T follicular helper cell (primary cell): Measurements from ENCODE around the gene COG3.
"Not testable (repeated sequence)": the region's sequence is repeated elsewhere in the genome, so short reads cannot be mapped to it uniquely, and the experiment has no call there.

Experiments used
- DNase-seq: peaks from one replicate; pipeline ENCODE4 v3.0.0-alpha.2; 2020; ENCODE audit warnings: low read depth
- total RNA-seq, 2 experiments: gene quantifications; one replicate each; lab custom pipeline; 2026; lab: John Stamatoyannopoulos, UW

The COG3 gene, protein sequence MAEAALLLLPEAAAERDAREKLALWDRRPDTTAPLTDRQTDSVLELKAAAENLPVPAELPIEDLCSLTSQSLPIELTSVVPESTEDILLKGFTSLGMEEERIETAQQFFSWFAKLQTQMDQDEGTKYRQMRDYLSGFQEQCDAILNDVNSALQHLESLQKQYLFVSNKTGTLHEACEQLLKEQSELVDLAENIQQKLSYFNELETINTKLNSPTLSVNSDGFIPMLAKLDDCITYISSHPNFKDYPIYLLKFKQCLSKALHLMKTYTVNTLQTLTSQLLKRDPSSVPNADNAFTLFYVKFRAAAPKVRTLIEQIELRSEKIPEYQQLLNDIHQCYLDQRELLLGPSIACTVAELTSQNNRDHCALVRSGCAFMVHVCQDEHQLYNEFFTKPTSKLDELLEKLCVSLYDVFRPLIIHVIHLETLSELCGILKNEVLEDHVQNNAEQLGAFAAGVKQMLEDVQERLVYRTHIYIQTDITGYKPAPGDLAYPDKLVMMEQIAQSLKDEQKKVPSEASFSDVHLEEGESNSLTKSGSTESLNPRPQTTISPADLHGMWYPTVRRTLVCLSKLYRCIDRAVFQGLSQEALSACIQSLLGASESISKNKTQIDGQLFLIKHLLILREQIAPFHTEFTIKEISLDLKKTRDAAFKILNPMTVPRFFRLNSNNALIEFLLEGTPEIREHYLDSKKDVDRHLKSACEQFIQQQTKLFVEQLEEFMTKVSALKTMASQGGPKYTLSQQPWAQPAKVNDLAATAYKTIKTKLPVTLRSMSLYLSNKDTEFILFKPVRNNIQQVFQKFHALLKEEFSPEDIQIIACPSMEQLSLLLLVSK
- total RNA-seq = 82.5 to 109 reads per million in 2 experiments

DNA sequence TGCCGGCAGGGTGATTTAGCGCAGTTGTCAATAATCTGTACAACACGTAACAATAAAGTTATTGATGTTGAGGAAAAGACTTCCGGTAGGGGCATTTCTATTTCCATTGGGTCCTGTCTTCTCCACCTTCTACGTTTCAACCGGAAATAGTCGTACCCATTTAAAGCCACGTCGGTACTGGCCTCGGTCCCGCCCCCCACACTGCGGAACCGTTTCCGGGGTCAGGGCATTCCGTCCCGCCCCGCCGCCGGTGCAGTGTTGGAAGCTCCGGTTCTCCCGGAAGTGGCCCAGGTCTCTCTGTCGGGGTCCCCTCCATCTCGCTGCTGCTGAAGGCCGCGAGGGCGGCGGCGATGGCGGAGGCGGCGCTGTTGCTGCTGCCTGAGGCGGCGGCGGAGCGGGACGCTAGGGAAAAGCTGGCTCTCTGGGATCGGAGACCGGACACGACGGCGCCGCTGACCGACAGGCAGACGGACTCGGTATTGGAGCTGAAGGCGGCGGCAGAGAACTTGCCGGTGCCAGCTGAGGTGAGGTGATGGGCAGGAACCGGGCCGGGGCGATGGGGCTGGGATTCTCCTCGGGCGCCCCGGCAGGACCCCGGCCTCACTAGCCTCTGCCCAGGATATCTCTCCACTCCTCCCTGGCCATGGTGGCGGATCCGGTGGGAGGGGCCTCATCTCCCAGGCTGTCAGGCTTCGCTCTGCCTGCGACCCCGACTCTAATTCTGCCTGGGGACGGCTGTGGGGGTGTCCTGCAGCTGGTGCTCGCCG is at the start of gene COG3:
COG3 (plus strand) TSS at position 253 of the 767 bp plus-strand sequence; CDS start at position 351, 98 bp downstream.
- DNase-seq = peak; percentile 91

DNA sequence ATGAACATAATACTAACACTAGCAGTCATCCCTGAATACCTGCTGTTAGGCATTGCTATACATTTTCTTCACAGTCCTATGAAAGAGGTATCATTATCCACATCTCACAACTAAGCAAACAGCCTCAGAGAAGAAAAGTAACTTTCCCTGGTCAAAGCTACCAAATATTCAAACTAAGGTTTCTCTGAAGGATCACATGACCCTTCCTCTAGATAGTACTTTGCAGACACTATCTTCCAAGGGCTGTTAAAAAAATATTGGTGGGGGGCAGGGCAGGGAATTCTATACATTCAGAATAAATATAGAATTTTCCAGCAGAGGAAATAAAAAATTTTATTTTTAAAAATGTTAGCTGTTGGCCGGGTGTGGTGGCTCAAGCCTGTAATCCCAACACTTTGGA is 49.6 kb upstream of the COG3 start:
- DNase-seq = no peak

DNA sequence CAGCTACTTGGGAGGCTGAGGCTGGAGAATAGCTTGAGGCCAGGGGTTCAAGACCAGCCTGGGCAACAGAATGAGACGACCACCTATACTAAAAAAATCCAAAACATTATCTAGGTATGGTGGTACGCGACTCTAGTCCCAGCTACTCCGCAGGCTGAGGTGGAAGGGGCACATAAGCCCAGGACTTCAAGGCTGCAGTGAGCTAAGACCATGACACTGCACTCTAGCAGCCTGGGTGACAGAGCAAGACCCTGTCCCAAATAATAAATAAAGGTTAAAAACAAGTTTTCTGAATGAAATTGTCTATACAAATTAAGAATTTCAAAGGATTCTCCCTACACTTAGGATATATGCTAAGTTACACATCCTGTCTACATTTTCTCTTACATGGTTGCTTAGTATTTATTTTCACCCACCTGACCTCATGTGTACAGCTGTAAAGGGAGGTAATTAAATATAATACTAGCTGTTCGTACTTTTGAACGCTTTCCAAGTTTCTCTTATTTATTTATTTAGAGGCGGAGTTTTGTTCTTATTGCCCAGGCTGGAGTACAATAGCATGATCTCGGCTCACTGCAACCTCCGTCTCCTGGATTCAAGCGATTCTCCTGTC is 48.1 kb upstream of the COG3 start:
- no peak for DNase-seq

DNA sequence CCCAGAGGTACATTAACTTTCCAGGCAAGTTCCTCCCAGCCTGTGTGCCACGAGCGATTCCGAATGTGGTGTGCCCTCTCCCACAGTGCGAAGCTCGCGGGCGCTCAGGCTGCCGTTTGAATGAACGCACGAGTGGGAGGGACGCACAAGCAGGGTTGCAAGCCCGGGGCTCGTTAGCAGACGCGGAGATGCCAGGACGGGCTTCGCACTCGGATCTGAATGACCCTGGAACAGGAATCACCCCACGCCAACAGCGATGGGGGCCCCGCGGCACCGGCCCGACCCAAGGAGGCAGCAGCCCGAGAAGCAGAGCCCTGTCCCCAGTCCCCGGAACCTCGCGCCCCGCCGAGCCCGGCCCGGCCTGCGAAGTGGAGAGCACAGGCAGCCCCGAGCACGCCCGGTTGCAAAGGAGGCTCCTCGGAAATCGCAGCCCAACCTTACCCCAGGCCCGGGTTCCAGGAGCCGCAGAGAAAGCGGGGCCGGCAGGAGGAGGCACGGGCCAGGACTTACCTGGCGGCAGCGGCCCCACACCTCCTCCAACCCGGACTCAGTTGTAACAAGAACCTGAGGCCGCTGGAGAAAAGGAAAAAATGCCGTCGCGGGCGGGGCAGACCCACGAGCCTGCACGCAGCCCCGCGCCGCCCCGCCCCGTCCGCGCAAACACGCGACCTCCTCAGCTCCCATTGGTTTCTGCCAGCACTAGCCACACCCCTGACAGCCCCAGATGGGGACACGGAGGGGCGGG is 46.8 kb upstream of the COG3 start, which contains the start of gene SLC25A30:
SLC25A30 (minus strand) TSS at position 584 of the 745 bp plus-strand sequence. CDS start 6,948 bp downstream, outside the sequence.
- DNase-seq = peak; percentile 89

DNA sequence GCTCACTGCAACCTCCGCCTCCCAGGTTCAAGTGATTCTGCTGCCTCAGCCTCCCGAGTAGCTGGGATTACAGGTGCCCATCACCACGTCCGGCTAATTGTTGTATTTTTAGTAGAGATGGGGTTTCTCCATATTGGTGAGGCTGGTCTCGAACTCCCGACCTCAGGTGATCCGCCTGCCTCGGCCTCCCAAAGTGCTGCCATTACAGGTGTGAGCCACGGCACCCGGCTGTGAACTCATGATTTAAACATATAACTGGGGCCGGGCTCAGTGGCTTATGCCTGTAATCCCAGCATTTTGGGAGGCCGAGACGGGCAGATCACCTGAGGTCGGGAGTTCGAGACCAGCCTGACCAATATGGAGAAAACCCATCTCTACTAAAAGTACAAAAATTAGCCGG is 45.4 kb upstream of the COG3 start:
- DNase-seq = not testable (repeated sequence)

DNA sequence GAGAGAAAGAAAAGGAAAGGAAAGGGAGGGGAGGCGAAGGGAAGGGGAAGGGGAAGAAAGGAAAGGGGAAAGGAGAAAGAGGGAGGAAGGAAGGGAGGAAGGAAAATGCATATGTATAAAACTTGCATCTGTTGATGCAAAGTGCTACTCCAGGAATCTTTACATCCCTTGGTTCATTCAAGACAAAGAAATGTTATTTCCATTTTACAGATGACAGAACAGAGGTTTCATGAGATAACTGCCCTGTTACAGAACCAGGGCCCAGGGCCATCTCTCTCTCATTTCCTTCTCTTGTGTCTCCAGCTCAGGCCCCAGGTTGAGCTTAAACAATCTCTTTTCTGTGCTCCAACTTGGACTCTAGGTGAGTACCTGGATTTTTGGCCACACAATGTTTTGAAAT is 44.8 kb upstream of the COG3 start:
- DNase-seq = no peak

DNA sequence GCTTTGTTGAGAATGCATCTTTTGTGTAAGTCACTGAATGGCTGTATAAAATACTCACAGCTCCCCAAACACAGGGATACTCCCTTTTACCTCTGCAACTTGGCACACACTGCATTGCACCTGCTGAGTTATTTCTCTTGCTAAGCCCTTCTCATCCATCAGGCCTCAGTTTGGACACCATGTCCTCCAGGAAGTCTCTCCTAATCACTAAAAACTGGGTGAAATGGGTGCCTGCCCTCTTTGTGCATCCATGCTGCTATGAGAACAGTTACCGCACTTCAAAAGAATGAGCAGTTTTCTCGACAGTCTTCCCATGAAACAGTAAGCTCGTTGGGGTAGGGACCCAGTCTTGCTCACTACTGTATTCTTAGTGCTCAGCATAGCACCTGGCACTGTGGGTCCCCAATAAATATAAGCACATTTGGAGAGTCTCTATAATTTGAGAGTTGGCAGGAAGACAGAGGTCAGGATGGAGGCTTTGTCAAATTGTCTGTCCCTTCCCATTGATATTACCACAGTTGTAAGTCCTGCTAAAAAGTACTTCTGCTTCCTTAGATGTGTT is 41.9 kb upstream of the COG3 start:
- no peak for DNase-seq

DNA sequence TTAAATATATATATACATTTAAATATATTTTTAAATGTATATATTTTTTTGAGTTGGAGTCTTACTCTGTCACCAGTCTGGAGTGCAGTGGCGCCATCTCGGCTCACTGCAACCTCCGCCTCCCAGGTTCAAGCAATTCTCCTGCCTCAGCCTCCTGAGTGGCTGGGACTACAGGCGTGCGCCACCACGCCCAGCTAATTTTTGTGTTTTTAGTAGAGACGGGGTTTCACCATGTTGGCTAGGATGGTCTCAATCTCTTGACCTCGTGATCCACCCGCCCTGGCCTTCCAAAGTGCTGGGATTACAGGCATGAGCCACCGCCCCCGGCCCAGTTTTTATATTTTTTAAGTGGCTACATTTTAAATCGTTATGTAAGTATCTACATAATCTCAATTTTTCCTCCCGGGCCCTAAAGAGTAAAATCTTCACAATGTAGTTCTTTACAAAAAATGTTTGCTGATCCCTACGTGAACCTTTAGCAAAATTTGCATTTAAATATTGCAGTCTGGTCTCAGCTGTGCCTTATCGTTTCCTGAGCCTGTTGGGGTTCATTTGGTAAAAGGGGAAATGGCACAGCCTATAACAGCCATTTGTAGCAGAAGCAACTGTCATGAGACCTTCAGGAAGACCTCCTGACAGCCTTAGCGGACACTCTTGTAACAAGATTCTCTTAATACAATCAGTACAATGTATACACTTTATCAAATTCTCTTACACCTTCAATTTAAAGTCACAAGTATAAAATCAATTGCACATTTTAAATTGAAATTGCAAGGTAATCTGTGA is 38.5 kb upstream of the COG3 start:
- not testable (repeated sequence) for DNase-seq

DNA sequence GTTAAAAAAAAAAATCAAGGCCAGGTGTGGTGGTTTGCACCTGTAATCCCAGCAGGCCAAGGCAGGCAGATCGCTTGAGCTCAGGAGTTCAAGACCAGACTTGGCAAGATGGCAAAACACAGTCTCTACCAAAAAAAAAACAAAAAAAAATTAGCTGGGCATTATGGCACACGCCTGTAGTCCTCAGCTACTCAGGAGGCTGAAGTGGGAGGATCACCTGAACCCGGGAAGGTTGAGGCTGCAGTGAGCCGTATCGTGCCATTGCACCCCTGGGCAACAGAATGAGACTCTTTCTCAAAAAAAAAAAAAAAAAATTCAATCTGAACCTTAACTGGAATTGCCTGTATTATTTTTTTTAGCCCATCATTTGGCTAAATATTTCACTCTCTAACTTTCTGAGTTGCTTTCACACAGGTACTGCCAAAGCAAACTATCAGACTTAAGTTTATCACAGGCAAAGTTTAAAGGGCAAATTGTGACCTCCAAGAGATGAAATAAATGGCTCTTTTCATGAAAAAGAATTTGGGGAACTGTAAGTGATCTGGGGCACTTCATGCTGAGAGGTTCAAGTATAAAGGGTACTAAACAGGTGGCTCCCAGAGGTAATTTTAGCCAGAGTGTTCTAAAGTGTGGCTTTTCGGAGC is 31.9 kb upstream of the COG3 start:
- DNase-seq = no peak

DNA sequence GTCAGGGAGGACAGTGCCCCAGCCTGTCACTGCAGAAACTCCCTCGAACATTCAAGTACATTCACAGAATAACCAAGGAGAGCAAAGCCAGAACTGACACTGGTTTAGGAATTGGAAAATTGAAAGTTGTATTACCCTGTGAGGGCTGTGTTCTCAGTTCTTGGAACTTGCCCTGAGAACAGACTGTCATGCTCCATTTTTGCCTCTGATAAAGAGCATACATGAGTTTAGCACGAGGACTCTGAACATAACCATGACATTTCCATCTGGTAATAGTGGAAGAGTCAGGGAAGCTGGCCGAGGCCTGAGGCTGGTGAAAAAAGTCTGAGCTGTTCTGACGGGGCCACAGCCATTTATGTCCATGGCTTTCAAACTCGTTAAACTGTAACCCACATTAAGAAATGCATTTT is 31.4 kb upstream of the COG3 start:
- DNase-seq = no peak

DNA sequence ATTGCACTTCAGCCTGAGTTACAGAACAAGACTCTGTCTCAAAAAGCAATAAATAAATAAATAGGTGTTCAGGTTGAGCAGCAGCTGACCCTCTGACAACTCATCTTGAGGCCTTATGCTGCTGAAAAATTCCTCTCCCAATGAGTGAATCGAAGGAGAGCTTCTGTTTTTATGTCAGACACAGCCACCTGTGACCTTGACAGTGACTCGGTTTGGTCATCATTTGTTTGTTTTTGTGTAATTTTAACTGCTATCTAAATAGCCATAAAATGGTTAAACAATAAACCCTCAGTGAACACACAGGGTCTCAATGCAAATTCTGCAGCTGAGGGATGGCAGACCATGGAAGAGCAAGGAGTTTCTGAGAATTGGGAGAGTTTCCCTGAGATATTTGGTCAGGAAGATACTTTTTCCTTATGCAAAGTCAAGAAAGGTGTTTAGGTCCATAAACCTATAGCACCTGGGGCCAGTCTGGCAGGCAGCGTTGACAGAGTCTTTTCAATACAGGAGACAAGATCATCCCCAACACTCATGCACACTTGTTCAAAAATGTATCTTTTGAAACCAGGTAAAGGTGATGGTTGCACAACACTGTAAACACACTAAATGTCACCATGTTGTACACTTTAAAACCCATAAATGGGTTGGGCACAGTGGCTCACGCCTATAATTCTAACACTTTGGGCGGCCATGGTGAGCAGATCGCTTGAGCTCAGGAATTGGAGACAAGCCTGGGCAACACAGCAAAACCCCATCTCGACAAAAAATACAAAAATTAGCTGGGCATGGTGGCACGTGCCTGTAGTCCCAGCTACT is 30.0 kb upstream of the COG3 start:
- no peak for DNase-seq

DNA sequence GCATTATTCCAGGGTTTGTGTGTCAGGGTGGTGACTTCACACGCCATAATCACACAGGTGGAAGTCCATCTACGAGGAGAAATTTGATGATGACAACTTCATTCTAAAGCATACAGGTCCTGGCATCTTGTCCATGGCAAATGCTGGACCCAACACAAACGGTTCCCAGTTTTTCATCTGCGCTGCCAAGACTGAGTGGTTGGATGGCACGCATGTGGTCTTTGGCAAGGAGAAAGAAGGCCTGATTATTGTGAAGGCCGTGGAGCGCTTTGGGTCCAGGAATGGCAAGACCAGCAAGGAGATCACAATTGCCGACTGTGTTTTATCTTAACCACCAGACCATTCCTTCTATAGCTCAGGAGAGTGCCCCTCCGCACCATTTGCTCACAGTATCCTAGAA is 28.4 kb upstream of the COG3 start:
- DNase-seq = no peak

DNA sequence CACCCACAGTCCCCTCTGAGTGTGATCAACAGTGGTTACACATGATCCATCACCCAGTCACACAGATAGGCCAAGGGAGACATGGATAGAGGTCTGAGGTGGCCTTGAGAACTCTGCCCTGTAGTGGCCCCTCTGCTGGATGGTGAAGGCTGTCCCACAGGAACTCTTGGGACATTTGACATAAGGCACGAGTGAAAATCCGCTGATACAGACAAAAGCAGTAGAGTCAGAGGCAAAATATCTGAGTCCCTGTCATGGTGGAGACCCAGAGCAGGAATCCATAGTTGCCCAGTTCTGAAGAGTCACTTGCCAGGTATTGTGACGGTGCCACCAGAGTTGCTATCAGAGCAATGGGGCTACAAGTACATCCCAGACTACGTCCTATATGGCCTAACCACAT is 27.8 kb upstream of the COG3 start:
- DNase-seq = no peak

DNA sequence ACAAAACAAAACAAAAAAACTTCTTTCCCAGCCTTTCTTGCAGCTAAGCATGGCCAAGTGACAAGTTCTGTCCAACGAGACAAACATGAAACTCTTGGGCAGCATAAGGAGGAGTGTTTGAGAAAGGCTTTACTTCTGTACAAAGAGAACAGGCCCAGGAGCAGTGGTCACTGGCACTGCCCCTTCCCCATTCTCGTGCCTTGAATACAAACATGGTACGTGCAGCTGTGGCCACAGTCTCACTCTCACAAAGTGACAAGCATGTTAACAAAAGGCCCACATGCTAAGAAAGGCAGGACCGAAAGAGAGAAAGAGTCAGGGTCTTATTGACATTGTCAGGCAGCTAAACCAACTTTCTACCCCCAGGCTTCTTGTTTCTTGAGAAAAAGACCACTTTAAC is 26.8 kb upstream of the COG3 start:
- DNase-seq = no peak

DNA sequence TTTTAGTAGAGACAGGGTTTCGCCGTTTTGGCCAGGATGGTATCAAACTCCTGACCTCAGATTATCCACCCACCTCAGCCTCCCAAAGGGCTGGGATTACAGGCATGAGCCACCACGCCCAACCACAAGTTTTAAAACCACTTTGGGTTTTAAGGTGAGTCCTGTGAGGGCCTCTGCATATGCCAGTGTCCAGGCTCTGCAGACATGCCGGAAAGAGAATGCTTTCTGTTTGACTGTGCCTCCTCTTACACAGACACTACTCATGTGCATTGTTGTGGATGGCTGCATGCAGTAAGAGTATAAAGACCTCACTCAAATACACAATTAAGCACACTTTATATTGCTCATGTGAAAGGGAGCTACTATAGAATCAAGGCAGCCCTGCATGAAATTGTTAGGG is 25.7 kb upstream of the COG3 start:
- no peak for DNase-seq

DNA sequence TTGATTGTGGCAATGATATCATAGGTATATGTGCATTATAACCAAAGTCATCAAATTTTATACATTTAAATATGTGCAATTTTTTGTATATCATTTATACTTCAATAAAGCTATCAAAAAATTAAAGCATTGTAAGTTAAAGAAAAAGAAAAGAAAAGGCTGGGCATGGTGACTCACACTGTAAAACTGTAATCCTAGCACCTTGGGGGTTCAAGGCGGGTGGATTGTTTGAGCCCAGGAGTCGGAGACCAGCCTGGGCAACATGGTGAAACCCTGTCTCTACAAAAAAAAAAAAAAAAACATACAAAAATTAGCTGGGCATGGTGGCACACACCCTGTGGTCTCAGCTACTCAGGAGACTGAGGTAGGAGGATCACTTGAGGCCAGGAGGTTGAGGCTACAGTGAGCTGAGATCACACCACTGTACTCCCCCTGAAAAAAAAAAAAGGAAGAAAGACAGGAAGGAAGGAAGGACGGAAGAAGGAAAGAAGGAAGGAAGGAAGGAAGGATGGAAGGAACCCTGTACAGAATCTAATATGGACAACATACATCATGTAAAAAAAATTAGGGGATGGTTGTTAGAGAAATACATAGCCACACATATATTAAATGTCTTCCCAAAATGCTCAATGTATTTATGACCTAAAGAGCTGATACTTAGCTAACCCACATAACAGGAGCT is 24.8 kb upstream of the COG3 start:
- DNase-seq = no peak

DNA sequence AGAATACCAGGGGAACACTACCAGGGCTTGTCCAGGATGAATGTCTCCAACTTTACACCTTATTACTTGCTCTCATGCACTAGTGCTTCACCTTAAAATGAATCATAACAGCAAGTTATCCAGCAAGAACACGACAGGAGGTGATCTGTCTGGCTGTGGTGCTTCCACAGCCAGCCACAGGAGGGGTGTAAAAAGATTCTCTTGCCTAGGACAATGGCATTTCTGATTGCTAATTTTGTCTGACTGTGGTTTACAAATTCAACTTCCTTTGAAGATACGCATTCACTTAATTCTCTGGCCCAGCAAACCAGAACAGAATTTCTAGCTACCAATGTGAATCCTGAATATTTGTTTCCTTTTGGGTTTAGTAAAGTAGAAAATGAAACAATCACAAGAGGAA is 23.1 kb upstream of the COG3 start:
- no peak for DNase-seq

DNA sequence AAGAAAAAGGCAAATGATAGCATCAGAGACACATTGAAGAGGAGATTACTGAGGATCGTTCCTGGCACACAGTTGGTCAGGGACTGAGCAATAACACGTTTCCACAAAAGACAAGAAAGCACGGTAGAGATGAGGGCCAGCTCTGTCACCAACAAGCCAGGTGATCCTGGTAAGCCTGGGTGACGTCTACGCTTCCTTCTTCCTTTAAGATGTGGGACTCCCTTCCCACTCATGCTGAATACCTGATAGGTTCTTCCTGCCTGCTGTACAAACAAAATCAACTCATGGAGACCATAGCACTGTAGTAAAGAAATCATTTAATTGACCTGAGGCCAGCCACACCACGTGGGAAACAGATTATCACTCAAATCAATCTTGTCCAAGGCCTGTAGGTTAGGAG is 19.7 kb upstream of the COG3 start:
- DNase-seq = no peak
